Measurements from ENCODE around the gene KIF6. TPM values are rescaled to one million over a fixed set of nuclear protein-coding genes. Genes with fewer than 3 reads are reported as not detected.
"Not testable (repeated sequence)": the region's sequence is repeated elsewhere in the genome, so short reads cannot be mapped to it uniquely, and the experiment has no call there.

Gene KIF6
- total RNA-seq, 4 donors from 2014 or later, result 0.19 to 0.38 TPM; not detected in 2

- TF ChIP-seq CTCF (IDR thresholded peaks at IDR 0.05), result no peak
- DNase-seq (ENCODE audit: low spot score), result no peak
- ATAC-seq (ENCODE audit: low FRiP score), result no peak
Measured at GRCh38 chr6:39515006-39515405, 210.2 kb downstream of the KIF6 start.

DNA sequence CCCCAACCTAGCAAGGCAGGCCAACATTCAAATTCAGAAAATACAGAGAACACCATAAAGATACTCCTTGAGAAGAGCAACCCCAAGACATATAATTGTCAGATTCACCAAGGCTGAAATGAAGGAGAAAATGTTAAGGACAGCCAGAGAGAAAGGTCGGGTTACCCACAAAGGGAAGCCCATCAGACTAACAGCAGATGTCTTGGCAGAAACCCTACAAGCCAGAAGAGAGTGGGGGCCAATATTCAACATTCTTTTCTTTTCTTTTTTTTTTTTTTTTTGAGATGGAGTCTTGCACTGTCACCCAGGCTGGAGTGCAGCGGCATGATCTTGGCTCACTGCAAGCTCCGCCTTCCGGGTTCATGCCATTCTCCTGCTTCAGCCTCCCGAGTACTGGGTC, 215.4 kb downstream of the KIF6 start:
- ATAC-seq (ENCODE audit: low FRiP score); DNase-seq (ENCODE audit: low spot score): not testable (repeated sequence)

DNA sequence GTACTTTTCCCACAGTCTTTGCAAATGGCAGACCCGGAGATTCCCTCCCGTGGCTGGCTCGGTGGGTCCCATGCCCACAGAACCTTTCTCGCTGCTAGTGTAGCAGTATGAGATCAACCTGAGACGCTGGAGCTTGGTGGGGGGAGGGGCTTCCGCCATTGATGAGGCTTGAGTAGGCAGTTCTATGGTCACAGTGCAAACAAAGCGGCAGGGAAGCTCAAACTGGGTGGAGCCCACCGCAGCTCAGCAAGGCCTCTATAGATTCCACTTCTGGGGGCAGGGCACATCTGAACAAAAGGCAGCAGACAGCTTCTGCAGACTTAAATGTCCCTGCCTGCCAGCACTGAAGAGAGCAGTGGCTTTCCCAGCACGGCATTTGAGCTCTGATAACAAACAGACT, 216.7 kb downstream of the KIF6 start:
- ATAC-seq (ENCODE audit: low FRiP score) (no peak), DNase-seq (ENCODE audit: low spot score) (no peak)
- no peak for TF ChIP-seq CTCF (IDR thresholded peaks at IDR 0.05)

DNA sequence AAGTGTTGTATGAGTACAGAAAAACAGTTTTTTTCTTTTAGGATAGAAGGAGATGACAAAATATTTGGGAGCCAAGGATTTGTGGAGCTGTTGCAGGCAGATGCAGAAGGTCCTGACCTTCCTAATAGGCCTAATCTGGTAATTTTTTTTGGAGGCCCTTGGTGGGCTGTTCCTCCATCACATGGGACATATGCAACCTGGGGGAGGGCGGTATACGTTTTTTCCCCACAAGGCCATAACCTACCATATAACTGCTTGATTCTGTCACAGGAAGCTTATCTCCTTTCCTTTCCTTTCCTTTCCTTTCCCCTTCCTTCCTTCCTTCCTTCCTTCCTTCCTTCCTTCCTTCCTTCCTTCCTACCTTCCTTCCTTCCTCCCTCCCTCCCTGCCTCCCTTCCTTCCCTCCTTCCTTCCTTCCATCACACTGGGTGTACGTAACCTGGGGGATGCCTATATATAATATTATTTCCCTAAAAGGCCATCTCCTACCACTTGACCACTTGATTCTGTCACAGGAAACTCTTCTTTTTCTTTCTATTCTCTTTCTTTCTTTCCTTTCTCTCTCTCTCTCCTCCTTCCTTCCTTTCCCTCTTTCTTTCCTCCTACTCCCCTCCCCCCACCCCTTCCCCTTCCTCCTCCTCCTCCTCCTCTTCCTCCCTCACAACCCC, 217.7 kb downstream of the KIF6 start:
- DNase-seq (ENCODE audit: low spot score), result no peak
- no peak for ATAC-seq (ENCODE audit: low FRiP score)
- no peak for TF ChIP-seq CTCF (IDR thresholded peaks at IDR 0.05)

DNA sequence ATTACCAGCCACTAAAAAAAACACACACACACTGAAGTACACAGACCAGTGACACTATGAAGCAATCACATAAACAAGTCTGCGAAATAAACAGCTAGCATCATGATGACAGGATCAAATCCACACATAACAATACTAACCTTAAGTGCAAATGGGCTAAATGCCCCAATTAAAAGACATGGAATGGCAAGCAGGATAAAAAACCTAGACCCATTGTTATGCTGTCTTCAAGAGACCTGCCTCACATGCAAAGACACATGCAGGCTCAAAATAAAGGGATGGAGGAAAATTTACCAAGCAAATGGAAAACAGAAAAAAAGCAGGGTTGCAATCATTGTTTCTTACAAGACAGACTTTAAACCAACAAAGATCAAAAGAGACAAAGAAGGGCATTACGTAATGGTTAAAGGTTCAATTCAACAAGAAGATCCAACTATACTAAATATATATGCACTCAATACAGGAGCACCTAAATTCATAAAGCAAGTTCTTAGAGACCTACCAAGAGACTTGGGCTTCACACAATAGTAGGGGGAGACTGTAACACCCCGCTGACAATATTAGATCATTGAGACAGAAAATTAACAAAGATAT, 222.7 kb downstream of the KIF6 start:
- DNase-seq (ENCODE audit: low spot score); ATAC-seq (ENCODE audit: low FRiP score): not testable (repeated sequence)

GRCh38 chr6:39499053-39499452, 226.2 kb downstream of the KIF6 start:
- no peak for TF ChIP-seq CTCF (IDR thresholded peaks at IDR 0.05)
- DNase-seq (ENCODE audit: low spot score) (no peak), ATAC-seq (ENCODE audit: low FRiP score) (no peak)

GRCh38 chr6:39498096-39498495, 227.1 kb downstream of the KIF6 start:
- DNase-seq (ENCODE audit: low spot score), result no peak
- TF ChIP-seq CTCF (IDR thresholded peaks at IDR 0.05), result no peak
- ATAC-seq (ENCODE audit: low FRiP score), result peak; percentile 27

GRCh38 chr6:39496915-39497314, 228.3 kb downstream of the KIF6 start:
- no peak for TF ChIP-seq CTCF (IDR thresholded peaks at IDR 0.05)
- no peak for DNase-seq (ENCODE audit: low spot score)
- ATAC-seq (ENCODE audit: low FRiP score), result peak; percentile 17

Data from omental fat pad (tissue), 4 donors.